Activated B cell treated with CpG ODN at 0.5 μM for 24 hours (primary cell): ENCODE data around the gene PXDN. TPM values are rescaled to one million over a fixed set of nuclear protein-coding genes. Genes with fewer than 3 reads are reported as not detected.

Experiments
- ATAC-seq: fragments of 200-7000 bp; cut with Tn5 transposase; one replicate; pipeline ENCODE4 v1.10.0; 2021; ENCODE audit warnings: low read depth, mild to moderate bottlenecking, moderate library complexity
- CTCF ChIA-PET: fragments of 350-600 bp; sonication (Branson Sonifier 250); formaldehyde crosslinking; loops from one replicate; lab custom pipeline; 2021; ENCODE audit warnings: antibody characterized with exemption; lab: Charles Lee
- POLR2A ChIA-PET: fragments of 350-600 bp; sonication (Branson Sonifier 250); formaldehyde crosslinking; loops from one replicate; lab custom pipeline; 2021; ENCODE audit warnings: antibody characterized with exemption; lab: Charles Lee
- DNase-seq: peaks from one replicate; pipeline ENCODE4 v3.0.0; 2022
- H3K27ac Mint-ChIP-seq: one replicate; pipeline ENCODE4 v1.8.0; 2020; ENCODE audit warnings: mixed read lengths
- H3K27me3 Mint-ChIP-seq: one replicate; pipeline ENCODE4 v1.8.0; 2021; ENCODE audit warnings: mixed read lengths
- H3K36me3 Mint-ChIP-seq: one replicate; pipeline ENCODE4 v1.8.0; 2021; ENCODE audit warnings: low read depth, mixed read lengths
- H3K4me1 Mint-ChIP-seq: one replicate; pipeline ENCODE4 v1.8.0; 2021; ENCODE audit warnings: mixed read lengths
- H3K4me3 Mint-ChIP-seq: one replicate; pipeline ENCODE4 v1.8.0; 2020; ENCODE audit warnings: mild to moderate bottlenecking, mixed read lengths
- H3K9me3 Mint-ChIP-seq: one replicate; pipeline ENCODE4 v1.8.0; 2020; ENCODE audit warnings: mixed read lengths
- CTCF ChIP-seq: fragments of 200-600 bp; IDR thresholded peaks from one replicate; pipeline ENCODE4 v1.8.0; 2022; ENCODE audit warnings: antibody characterized with exemption, mild to moderate bottlenecking
- intact Hi-C: fragments of 100-400 bp; cut with micrococcal nuclease; formaldehyde crosslinking; loops from one replicate; pipeline ENCODE4 v1.15.1; 2024
- total RNA-seq: library from RNA; stranded (reverse); gene quantifications from 2 replicates; pipeline ENCODE4 v1.2.3, GENCODE V29; 2022

PXDN gene
- total RNA-seq, 1 donor from 2014 or later = 1.1 TPM

GRCh38 chr2:1742301-1742680 is 2.0 kb downstream of the PXDN start:
- no peaks in the 10 kb centered on the region for H3K36me3 Mint-ChIP-seq
- peaks cover 36% of the 10 kb centered on the region for H3K27me3 Mint-ChIP-seq
- POLR2A ChIA-PET = no interaction called here
- intact Hi-C loops = loop anchor here (2.0 to 5.0 kb wide), 2 partner anchors 35 to 130 kb away; no protein-coding TSS in a partner anchor
- peaks cover 17% of the 10 kb centered on the region for H3K4me1 Mint-ChIP-seq
- peak overlapping the region; percentile 82 for H3K4me3 Mint-ChIP-seq
- peak overlapping the region; percentile 77 for H3K27ac Mint-ChIP-seq
- ATAC-seq = peak; percentile 66
- TF ChIP-seq CTCF = no peak
- no peak for DNase-seq
- CTCF ChIA-PET = no interaction called here
- H3K9me3 Mint-ChIP-seq = no peaks in the 10 kb centered on the region

DNA sequence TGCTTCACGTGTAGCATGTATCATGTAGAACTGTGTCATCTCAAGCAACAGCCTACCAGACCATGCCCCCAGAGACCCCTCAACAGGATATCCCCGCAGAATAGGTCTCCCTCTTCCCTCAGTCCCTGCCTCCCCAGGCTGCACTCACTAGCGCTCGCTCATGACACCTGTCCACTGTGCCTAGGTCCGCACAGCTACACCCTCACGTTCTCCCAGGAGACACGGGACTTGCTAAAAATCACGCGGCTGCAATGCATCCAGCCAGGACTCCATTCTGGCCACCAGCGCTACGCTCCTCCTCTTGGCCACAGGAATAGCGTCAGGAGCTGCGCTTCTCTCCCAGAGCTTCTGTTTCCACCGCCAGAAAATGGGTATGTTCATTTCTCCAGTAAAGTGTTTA is 2.5 kb downstream of the PXDN start:
- peak overlapping the region; percentile 82 for H3K4me3 Mint-ChIP-seq
- no peak for DNase-seq
- H3K4me1 Mint-ChIP-seq = peaks cover 17% of the 10 kb centered on the region
- CTCF ChIA-PET = no interaction called here
- H3K27ac Mint-ChIP-seq = no peak overlapping the region
- no peaks in the 10 kb centered on the region for H3K36me3 Mint-ChIP-seq
- no peak for TF ChIP-seq CTCF
- H3K9me3 Mint-ChIP-seq = no peaks in the 10 kb centered on the region
- POLR2A ChIA-PET = no interaction called here
- no peak for ATAC-seq
- peaks cover 32% of the 10 kb centered on the region for H3K27me3 Mint-ChIP-seq
- intact Hi-C loops = loop anchor here (2.0 to 5.0 kb wide), 2 partner anchors 35 to 130 kb away; no protein-coding TSS in a partner anchor

- DNase-seq (no peak), ATAC-seq (no peak)
- Mint-ChIP-seq H3K4me3 (no peak overlapping the region), H3K4me1 (peaks cover 17% of the 10 kb centered on the region), H3K36me3 (no peaks in the 10 kb centered on the region), H3K9me3 (no peaks in the 10 kb centered on the region), H3K27me3 (peaks cover 23% of the 10 kb centered on the region), H3K27ac (no peak overlapping the region)
- POLR2A ChIA-PET = no interaction called here
- CTCF ChIA-PET = no interaction called here
- intact Hi-C loops = loop anchor here (5.0 kb wide), 1 partner anchor 129 kb away; no protein-coding TSS in a partner anchor
- no peak for TF ChIP-seq CTCF
Measured at GRCh38 chr2:1740716-1741589, 3.4 kb downstream of the PXDN start.

DNA sequence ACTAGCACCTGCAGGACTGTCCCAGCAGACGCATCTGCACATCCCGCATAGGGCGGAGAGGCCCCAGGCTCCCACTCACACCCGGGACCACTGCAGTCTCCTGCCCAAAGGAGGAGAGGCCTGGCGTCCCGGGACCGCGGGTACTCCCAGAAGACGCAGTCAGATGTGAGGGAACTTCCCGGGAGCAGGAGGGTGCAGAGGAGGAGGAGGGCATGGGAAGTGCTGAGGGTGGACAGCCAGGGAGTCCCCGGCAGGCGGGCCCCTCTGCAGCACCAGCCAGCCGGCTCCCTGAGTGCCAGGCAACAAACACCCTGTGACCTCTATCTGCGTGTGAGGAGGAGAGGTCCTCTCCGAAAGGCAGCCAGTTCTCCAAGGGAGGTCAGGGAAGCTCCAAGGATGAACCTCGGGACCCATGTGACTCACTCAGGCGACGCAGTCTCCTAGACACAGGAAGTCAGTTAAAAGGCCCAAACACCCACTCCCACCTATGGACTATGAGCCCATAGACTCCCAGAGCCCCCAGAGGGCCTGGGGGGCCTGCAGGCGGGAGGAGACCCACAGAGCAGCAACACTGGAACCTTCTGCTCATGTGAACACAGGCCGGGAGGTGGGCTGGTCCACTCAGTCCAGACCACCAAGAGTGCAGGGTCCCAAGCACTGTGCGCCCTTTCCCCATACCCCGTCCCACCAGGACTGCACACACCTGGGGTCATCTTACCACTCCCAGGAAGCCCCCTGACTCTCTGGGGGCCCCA is 4.2 kb downstream of the PXDN start:
- POLR2A ChIA-PET = no interaction called here
- TF ChIP-seq CTCF = no peak
- DNase-seq (no peak), ATAC-seq (no peak)
- peaks cover 17% of the 10 kb centered on the region for H3K4me1 Mint-ChIP-seq
- H3K27ac Mint-ChIP-seq = no peak overlapping the region
- no peaks in the 10 kb centered on the region for H3K36me3 Mint-ChIP-seq
- CTCF ChIA-PET = no interaction called here
- peaks cover 17% of the 10 kb centered on the region for H3K27me3 Mint-ChIP-seq
- intact Hi-C loops = loop anchor here (5.0 kb wide), 1 partner anchor 128 kb away; no protein-coding TSS in a partner anchor
- H3K4me3 Mint-ChIP-seq = no peak overlapping the region
- H3K9me3 Mint-ChIP-seq = no peaks in the 10 kb centered on the region
